Activated naive CD4-positive, alpha-beta T cell treated with Interleukin-2 at 50 U/mL for 16 hours (primary cell): ENCODE data around the gene ITPR1.

Experiments used
- DNase-seq: peaks from one replicate; pipeline ENCODE4 v3.0.0-alpha.2; 2020

The ITPR1 gene

GRCh38 chr3:4729061-4729973 is 236.2 kb downstream of the ITPR1 start:
- no peak for DNase-seq

GRCh38 chr3:4730719-4731118 is 237.6 kb downstream of the ITPR1 start:
- DNase-seq: no peak

GRCh38 chr3:4731543-4732111 is 238.5 kb downstream of the ITPR1 start:
- DNase-seq: no peak

- no peak for DNase-seq
Observed at GRCh38 chr3:4732925-4733324, 239.8 kb downstream of the ITPR1 start.

- DNase-seq: no peak
Observed at GRCh38 chr3:4734454-4734853, 241.3 kb downstream of the ITPR1 start.

GRCh38 chr3:4735243-4735642 is 242.1 kb downstream of the ITPR1 start:
- no peak for DNase-seq

- DNase-seq: no peak
Observed at GRCh38 chr3:4736284-4736861, 243.2 kb downstream of the ITPR1 start.

GRCh38 chr3:4738737-4739274 is 245.7 kb downstream of the ITPR1 start:
- DNase-seq: no peak

GRCh38 chr3:4739289-4740236 is 246.4 kb downstream of the ITPR1 start:
- DNase-seq: no peak

- DNase-seq: no peak
Observed at GRCh38 chr3:4740397-4741105, 247.4 kb downstream of the ITPR1 start.

- DNase-seq: no peak
Observed at GRCh38 chr3:4741106-4741403, 247.9 kb downstream of the ITPR1 start.

- no peak for DNase-seq
Observed at GRCh38 chr3:4741404-4742307, 248.5 kb downstream of the ITPR1 start.

- DNase-seq: no peak
Observed at GRCh38 chr3:4742359-4742758, 249.2 kb downstream of the ITPR1 start.

- no peak for DNase-seq
Observed at GRCh38 chr3:4743371-4743770, 250.2 kb downstream of the ITPR1 start.

- no peak for DNase-seq
Observed at GRCh38 chr3:4744405-4745234, 251.5 kb downstream of the ITPR1 start.

GRCh38 chr3:4745235-4745610 is 252.1 kb downstream of the ITPR1 start:
- DNase-seq: no peak

- no peak for DNase-seq
Observed at GRCh38 chr3:4746241-4746958, 253.3 kb downstream of the ITPR1 start.

GRCh38 chr3:4748127-4748526 is 255.0 kb downstream of the ITPR1 start:
- no peak for DNase-seq

GRCh38 chr3:4748701-4749378 is 255.7 kb downstream of the ITPR1 start:
- no peak for DNase-seq
